Stomach (tissue), 9 donors: ENCODE data around the gene TSHZ2. TPM values are rescaled to one million over a fixed set of nuclear protein-coding genes. Genes with fewer than 3 reads are reported as not detected.
"Not testable (repeated sequence)": the region's sequence is repeated elsewhere in the genome, so short reads cannot be mapped to it uniquely, and the experiment has no call there.

Source experiments
- DNase-seq, 2 donors: peaks; one replicate each; pipeline versions ENCODE4 v3.0.0 to v3.0.0-alpha.2; 2013 to 2019
- H3K27ac ChIP-seq, 5 donors: fragments of 200-600 bp in 4 of 5; sonication (generic) in 4 of 5; one replicate each; pipeline ENCODE4 v1.5.1; 2013 to 2019; ENCODE audit warnings: mild to moderate bottlenecking in 1 of 5, moderate library complexity in 1 of 5
- H3K27me3 ChIP-seq, 3 donors: fragments of 200-600 bp; sonication (generic); one replicate each; pipeline ENCODE4 v1.5.1; 2017 to 2019; ENCODE audit warnings: mixed run types in 1 of 3
- H3K36me3 ChIP-seq, 4 donors: fragments of 200-600 bp; sonication (generic); 1 replicate in 3 of 4; 2 replicates in 1 of 4; pipeline ENCODE4 v1.5.1; 2016 to 2019
- H3K4me1 ChIP-seq, 4 donors: fragments of 200-600 bp; sonication (generic); one replicate each; pipeline ENCODE4 v1.5.1; 2016 to 2019
- H3K4me3 ChIP-seq, 4 donors: fragments of 200-600 bp; sonication (generic) in 3 of 4; one replicate each; pipeline ENCODE4 v1.5.1; 2016 to 2019; ENCODE audit warnings: mild to moderate bottlenecking in 1 of 4
- H3K9me3 ChIP-seq, 4 donors: fragments of 200-600 bp; sonication (generic); one replicate each; pipeline ENCODE4 v1.5.1; 2016 to 2019
- EP300 ChIP-seq: sonication (generic); formaldehyde crosslinking; IDR thresholded peaks from one replicate; pipeline ENCODE4 v1.6.1; 2017; ENCODE audit warnings: antibody characterized with exemption
- POLR2A ChIP-seq, 4 donors: fragments of 450-650 bp; IDR thresholded peaks; one replicate each; pipeline ENCODE4 v1.6.1; 2016; ENCODE audit warnings: antibody characterized with exemption in 4 of 4, control low read depth in 2 of 4, mild to moderate bottlenecking in 1 of 4, moderate library complexity in 1 of 4
- POLR2AphosphoS5 ChIP-seq, 3 donors: sonication (generic); formaldehyde crosslinking; IDR thresholded peaks; one replicate each; pipeline ENCODE4 v1.6.1; 2016; ENCODE audit warnings: antibody characterized with exemption in 3 of 3
- WGBS, 5 donors: extraction: QIAGEN DNeasy Blood & Tissue Kit in 3 of 5; methylation state at CpG; one replicate each; pipeline versions ENCODE4 v1.1.5 to v1.1.7; 2013 to 2018; 5-methylcytosine and 5-hydroxymethylcytosine counted together
- intact Hi-C: fragments of 100-400 bp; cut with DNase I; formaldehyde crosslinking; loops from one replicate; pipeline ENCODE4 v1.15.1; 2023; ENCODE audit warnings: low total_unique reads
- polyA plus RNA-seq, 3 donors: library from polyadenylated mRNA; stranded (reverse); fragments of 200-250 nt; gene quantifications; one replicate each; pipeline ENCODE4 v1.2.3, GENCODE V29; 2013
- total RNA-seq, 5 donors: library from RNA; depleted of rRNA; stranded (reverse); fragments of >200 nt; gene quantifications; one replicate each; pipeline versions ENCODE4 v1.1.0 to v1.2.3, GENCODE V29; 2014 to 2016
- TF ChIP-seq, protein P1 (sequence below), 7 experiments: fragments of 450-650 bp in 4 of 7; fragments of 200-600 bp in 3 of 7; sonication (generic) in 3 of 7; IDR thresholded peaks; one replicate each; pipeline ENCODE4 v1.5.1; 2016 to 2019; ENCODE audit warnings: antibody characterized with exemption in 7 of 7, control low read depth in 2 of 7, mild to moderate bottlenecking in 1 of 7
- donor health status: healthy with polysubstance abuse.
- donor health status: Bipolar disorder and iron deficiency.
- donor health status: healthy.

TSHZ2 gene
- total and polyA plus RNA-seq, 8 donors: 2.9 to 20.5 (median 5.8) TPM

DNA sequence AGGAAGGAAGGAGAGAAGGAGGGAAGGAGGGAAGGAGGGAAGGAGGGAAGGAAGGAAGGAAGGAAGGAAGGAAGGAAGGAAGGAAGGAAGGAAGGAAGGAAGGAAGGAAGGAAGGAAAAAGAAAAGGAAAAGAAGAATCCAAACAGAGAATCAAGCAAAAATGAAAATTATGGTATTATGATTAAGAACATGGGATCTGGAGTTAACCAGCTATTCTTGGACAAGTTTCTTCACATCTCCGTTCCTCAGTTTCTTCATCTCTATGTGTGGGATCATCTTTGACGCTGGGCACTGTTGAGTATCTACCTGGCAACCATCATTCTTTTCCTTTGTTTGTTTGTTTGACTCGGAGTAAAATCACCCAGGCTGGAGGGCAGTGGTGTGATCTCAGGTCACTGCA lies 549.9 kb downstream of the TSHZ2 start:
- H3K36me3 ChIP-seq: no peaks in the 10 kb centered on the region
- H3K9me3 ChIP-seq: no peaks in the 10 kb centered on the region
- WGBS, 5 donors: 66 to 86% (median 79%) methylated on average over 3 of the region's 3 CpGs
- no peak for DNase-seq
- no peak overlapping the region for H3K4me3 ChIP-seq
- no peaks in the 10 kb centered on the region for H3K4me1 ChIP-seq
- TF ChIP-seq POLR2A (IDR thresholded peaks at IDR 0.05): no peak
- TF ChIP-seq EP300: no peak
- TF ChIP-seq, protein P1, sequence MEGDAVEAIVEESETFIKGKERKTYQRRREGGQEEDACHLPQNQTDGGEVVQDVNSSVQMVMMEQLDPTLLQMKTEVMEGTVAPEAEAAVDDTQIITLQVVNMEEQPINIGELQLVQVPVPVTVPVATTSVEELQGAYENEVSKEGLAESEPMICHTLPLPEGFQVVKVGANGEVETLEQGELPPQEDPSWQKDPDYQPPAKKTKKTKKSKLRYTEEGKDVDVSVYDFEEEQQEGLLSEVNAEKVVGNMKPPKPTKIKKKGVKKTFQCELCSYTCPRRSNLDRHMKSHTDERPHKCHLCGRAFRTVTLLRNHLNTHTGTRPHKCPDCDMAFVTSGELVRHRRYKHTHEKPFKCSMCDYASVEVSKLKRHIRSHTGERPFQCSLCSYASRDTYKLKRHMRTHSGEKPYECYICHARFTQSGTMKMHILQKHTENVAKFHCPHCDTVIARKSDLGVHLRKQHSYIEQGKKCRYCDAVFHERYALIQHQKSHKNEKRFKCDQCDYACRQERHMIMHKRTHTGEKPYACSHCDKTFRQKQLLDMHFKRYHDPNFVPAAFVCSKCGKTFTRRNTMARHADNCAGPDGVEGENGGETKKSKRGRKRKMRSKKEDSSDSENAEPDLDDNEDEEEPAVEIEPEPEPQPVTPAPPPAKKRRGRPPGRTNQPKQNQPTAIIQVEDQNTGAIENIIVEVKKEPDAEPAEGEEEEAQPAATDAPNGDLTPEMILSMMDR (IDR thresholded peaks at IDR 0.05): no peak
- no peak for TF ChIP-seq POLR2AphosphoS5 (IDR thresholded peaks at IDR 0.05)
- H3K27ac ChIP-seq: no peak overlapping the region
- H3K27me3 ChIP-seq: no peaks in the 10 kb centered on the region
- intact Hi-C loops: no loop called here

DNA sequence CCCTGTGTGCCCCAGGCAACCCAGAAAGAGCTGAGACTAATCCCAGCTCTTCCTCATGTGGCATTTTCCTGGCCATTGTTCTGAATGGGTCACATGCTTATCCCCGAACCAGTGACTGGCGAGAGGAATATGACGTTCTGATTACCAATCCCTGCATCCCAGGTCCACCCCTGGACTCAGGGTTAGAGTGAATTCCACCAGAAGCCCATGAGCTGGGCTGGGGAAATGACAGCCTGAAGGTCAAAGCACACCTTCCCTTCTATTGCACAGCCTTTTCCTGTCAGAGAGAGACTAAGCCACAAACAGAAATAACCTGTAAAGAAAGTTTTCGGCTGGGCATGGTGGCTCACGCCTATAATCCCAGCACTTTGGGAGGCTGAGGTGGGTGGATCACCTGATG lies 550.5 kb downstream of the TSHZ2 start:
- Histone ChIP-seq H3K27me3 (no peaks in the 10 kb centered on the region), H3K9me3 (no peaks in the 10 kb centered on the region), H3K4me3 (no peak overlapping the region), H3K27ac (no peak overlapping the region), H3K4me1 (no peaks in the 10 kb centered on the region), H3K36me3 (no peaks in the 10 kb centered on the region)
- no peak for DNase-seq
- intact Hi-C loops: no loop called here
- 75 to 85% (median 83%) methylated on average over 5 of the region's 5 CpGs for WGBS, 5 donors
- TF ChIP-seq POLR2A (IDR thresholded peaks at IDR 0.05) (no peak), POLR2AphosphoS5 (IDR thresholded peaks at IDR 0.05) (no peak), EP300 (no peak)
- TF ChIP-seq, protein P1 (IDR thresholded peaks at IDR 0.05): no peak

DNA sequence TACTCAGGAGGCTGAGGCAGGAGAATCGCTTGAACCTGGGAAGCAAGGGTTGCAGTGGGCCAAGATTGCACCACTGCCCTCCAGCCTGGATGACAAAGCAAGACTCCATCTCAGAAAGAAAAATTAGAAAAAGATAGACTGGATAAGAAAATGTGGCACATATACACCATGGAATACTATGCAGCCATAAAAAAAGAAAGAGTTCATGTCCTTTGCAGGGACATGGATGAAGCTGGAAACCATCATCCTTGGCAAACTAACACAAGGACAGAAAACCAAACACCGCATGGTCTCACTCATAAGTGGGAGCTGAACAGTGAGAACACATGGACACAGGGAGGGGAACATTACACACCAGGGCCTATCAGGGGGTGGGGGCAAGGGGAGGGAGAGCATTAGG lies 551.5 kb downstream of the TSHZ2 start:
- WGBS, 5 donors: 92 to 98% (median 97%) methylated on average over 2 of the region's 2 CpGs
- H3K27me3 ChIP-seq, H3K27ac ChIP-seq, H3K4me3 ChIP-seq, H3K4me1 ChIP-seq, intact Hi-C loops, H3K9me3 ChIP-seq, DNase-seq, H3K36me3 ChIP-seq: not testable (repeated sequence)

DNA sequence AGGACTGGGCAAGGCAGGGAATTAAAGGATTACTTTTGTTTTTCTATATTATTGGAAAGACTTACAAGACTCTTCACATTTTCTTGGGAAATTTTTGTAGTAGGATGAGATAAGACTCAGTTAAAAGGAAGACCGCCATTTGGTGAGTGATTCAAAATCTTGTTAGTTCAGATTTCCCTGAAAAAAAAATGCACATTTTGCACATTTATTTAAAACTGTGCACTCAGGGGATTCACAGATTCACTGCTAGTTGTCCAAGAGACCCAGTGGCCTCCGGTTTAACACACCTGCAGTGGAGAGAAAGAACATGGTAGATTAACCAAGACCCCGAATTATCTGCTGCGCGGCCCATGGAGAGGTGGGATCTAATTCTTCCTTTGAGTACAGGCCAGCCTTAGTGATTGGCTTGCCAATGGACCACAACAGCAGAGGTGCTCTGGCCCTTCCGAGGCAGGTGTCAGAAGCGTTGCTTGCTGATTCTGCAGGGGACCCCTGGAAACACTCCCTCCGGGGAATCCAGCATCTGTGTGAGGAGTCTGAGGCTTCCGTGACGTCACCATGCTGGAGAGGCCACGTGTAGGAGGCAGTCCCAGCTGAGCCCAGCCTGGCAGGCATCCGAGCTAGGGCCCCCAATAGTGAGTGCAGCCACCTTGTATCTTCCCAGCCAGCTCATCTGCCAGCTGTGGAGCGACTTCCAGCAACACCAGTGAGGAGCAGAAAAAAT lies 552.6 kb downstream of the TSHZ2 start:
- no peaks in the 10 kb centered on the region for H3K36me3 ChIP-seq
- no peaks in the 10 kb centered on the region for H3K4me1 ChIP-seq
- DNase-seq: no peak
- H3K9me3 ChIP-seq: no peaks in the 10 kb centered on the region
- TF ChIP-seq, protein P1 (IDR thresholded peaks at IDR 0.05): no peak
- no peak for TF ChIP-seq EP300
- TF ChIP-seq POLR2AphosphoS5 (IDR thresholded peaks at IDR 0.05): no peak
- no peak for TF ChIP-seq POLR2A (IDR thresholded peaks at IDR 0.05)
- no peak overlapping the region for H3K27ac ChIP-seq
- WGBS, 5 donors: 74 to 81% (median 77%) methylated on average over 10 to 13 of the region's 13 CpGs
- no peak overlapping the region for H3K4me3 ChIP-seq
- no peaks in the 10 kb centered on the region for H3K27me3 ChIP-seq
- intact Hi-C loops: no loop called here

DNA sequence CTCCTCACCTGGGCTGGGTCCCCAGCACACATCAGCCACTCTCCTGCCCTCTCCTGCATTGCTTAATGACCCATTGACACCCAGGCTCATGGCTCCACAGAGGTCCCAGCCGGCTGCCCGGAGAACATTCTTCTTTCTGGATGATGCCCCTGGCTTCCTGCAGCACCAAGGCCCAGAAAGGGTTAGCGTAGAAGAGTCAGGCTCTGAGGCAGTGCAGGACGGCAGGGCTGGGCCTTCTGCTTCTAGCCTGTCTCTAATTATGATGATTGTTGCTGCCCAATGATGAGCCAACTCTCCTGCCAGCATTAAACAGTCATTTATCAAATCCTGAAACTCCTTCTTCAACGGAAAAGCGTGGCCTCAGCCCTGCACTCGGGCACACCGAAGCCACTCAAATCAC lies 555.0 kb downstream of the TSHZ2 start:
- no peaks in the 10 kb centered on the region for H3K4me1 ChIP-seq
- no peak overlapping the region for H3K27ac ChIP-seq
- WGBS, 5 donors: 75 to 85% (median 79%) methylated on average over 6 to 8 of the region's 8 CpGs
- intact Hi-C loops: no loop called here
- H3K9me3 ChIP-seq: no peaks in the 10 kb centered on the region
- no peaks in the 10 kb centered on the region for H3K27me3 ChIP-seq
- DNase-seq: no peak
- no peak overlapping the region for H3K4me3 ChIP-seq
- TF ChIP-seq POLR2A (IDR thresholded peaks at IDR 0.05) (no peak), POLR2AphosphoS5 (IDR thresholded peaks at IDR 0.05) (no peak), EP300 (no peak)
- TF ChIP-seq, protein P1 (IDR thresholded peaks at IDR 0.05): no peak
- H3K36me3 ChIP-seq: no peaks in the 10 kb centered on the region
